A549 (cell line): ENCODE results near the gene ARHGEF28. TPM values are rescaled to one million over a fixed set of nuclear protein-coding genes. Genes with fewer than 3 reads are reported as not detected.

ENCODE experiments used
- ATAC-seq, 2 experiments: fragments of 200-7000 bp in 1 of 2; fragments of >200 bp in 1 of 2; cut with Nextera tagmentation in 1 of 2; cut with Tn5 transposase in 1 of 2; 3 replicates each; pipeline versions ENCODE4 v1.8.0 to v1.9.1; 2018 to 2020; ENCODE audit warnings: mild to moderate bottlenecking in 1 of 2, moderate library complexity in 1 of 2
- CTCF ChIA-PET: fragments of 300-600 bp; sonication (Branson Sonifier 250); formaldehyde crosslinking; extraction: SDS; loops from one replicate; lab custom pipeline; 2021; ENCODE audit warnings: antibody characterized with exemption, inconsistent platforms; lab: Yijun Ruan, JAX
- POLR2A ChIA-PET: fragments of 350-600 bp; formaldehyde crosslinking; extraction: SDS; loops from one replicate; lab custom pipeline; 2021; ENCODE audit warnings: antibody characterized with exemption, inconsistent platforms; lab: Yijun Ruan, JAX
- DNase-seq, 2 experiments: peaks; one replicate each; pipeline versions ENCODE4 v3.0.0 to v3.0.0-alpha.2; 2011 to 2016; ENCODE audit warnings: low read depth in 1 of 2, low spot score in 1 of 2
- FAIRE-seq: peaks from 2 replicates; lab custom pipeline; 2011; peaks lifted over from hg19 to GRCh38; lab: Jason Lieb, UNC
- H3K27ac ChIP-seq, 2 experiments: fragments of >200 bp; sonication (Bioruptor Twin); formaldehyde crosslinking; 3 replicates each; pipeline ENCODE4 v1.5.1; 2016 to 2017
- H3K4me1 ChIP-seq: fragments of >200 bp; sonication (Bioruptor Twin); formaldehyde crosslinking; 3 replicates; pipeline ENCODE4 v1.6.1; 2016
- H3K4me2 ChIP-seq: fragments of >200 bp; sonication (Bioruptor Twin); formaldehyde crosslinking; 3 replicates; pipeline ENCODE4 v1.6.1; 2016
- H3K4me3 ChIP-seq: fragments of >200 bp; sonication (Bioruptor Twin); formaldehyde crosslinking; 3 replicates; pipeline ENCODE4 v1.5.1; 2016
- H3K9me3 ChIP-seq: fragments of >200 bp; sonication (Bioruptor Twin); formaldehyde crosslinking; 3 replicates; pipeline ENCODE4 v1.6.1; 2016
- BCL3 ChIP-seq: fragments of >200 bp; sonication (Bioruptor Twin); formaldehyde crosslinking; IDR thresholded peaks from 3 replicates; pipeline ENCODE4 v1.6.1; 2016
- CBX2 ChIP-seq: fragments of 200-600 bp; sonication (generic); IDR thresholded peaks from 2 replicates; pipeline ENCODE4 v1.6.1; 2016; ENCODE audit warnings: low read depth, mild to moderate bottlenecking, borderline replicate concordance
- CTCF ChIP-seq: fragments of >200 bp; sonication (Bioruptor Twin); formaldehyde crosslinking; IDR thresholded peaks from 3 replicates; pipeline ENCODE4 v1.5.1; 2016
- EHMT2 ChIP-seq: fragments of 200-600 bp; sonication (generic); IDR thresholded peaks from 2 replicates; pipeline ENCODE4 v1.6.1; 2016; ENCODE audit warnings: antibody characterized with exemption, low read depth, mild to moderate bottlenecking, moderate library complexity
- EP300 ChIP-seq, 2 experiments: fragments of >200 bp; sonication (Bioruptor Twin); formaldehyde crosslinking; IDR thresholded peaks; 2 replicates in 1 of 2; 3 replicates in 1 of 2; pipeline ENCODE4 v1.6.1; 2016 to 2017
- FOSB ChIP-seq: fragments of 250-450 bp; sonication (Bioruptor Pico); IDR thresholded peaks from 2 replicates; pipeline ENCODE4 v1.5.0; 2020; ENCODE audit warnings: mild to moderate bottlenecking, moderate library complexity
- GATA3 ChIP-seq: IDR thresholded peaks from 2 replicates; pipeline ENCODE4 v1.6.1; 2012; ENCODE audit warnings: borderline replicate concordance
- HDAC2 ChIP-seq: fragments of 200-600 bp; sonication (generic); IDR thresholded peaks from 2 replicates; pipeline ENCODE4 v1.6.1; 2016
- HMGXB4 ChIP-seq: fragments of 250-450 bp; sonication (Bioruptor Pico); IDR thresholded peaks from 2 replicates; pipeline ENCODE4 v1.5.0; 2021; ENCODE audit warnings: mild to moderate bottlenecking, moderate library complexity, borderline replicate concordance
- KDM1A ChIP-seq: fragments of 200-600 bp; sonication (generic); IDR thresholded peaks from 2 replicates; pipeline ENCODE4 v1.6.1; 2016; ENCODE audit warnings: low read depth, mild to moderate bottlenecking
- MAX ChIP-seq: IDR thresholded peaks from 2 replicates; pipeline ENCODE4 v1.6.1; 2012
- MAZ ChIP-seq: fragments of 150-350 bp; IDR thresholded peaks from 2 replicates; pipeline ENCODE4 v1.6.1; 2014; ENCODE audit warnings: antibody characterized with exemption, low read depth, low read length, borderline replicate concordance
- MYC ChIP-seq: IDR thresholded peaks from 2 replicates; pipeline ENCODE4 v1.6.1; 2012; ENCODE audit warnings: mild to moderate bottlenecking, inconsistent platforms, low read length, improper control_type of control experiment, borderline replicate concordance
- NFE2L2 ChIP-seq: fragments of 150-350 bp; conservative IDR thresholded peaks from 2 replicates; pipeline ENCODE4 v1.6.1; 2014; ENCODE audit warnings: low read length
- NPAS2 ChIP-seq: fragments of 250-450 bp; sonication (Bioruptor Pico); IDR thresholded peaks from 2 replicates; pipeline ENCODE4 v1.8.0; 2022; ENCODE audit warnings: mild to moderate bottlenecking, moderate library complexity, borderline replicate concordance
- POLR2A ChIP-seq: IDR thresholded peaks from 2 replicates; pipeline ENCODE4 v1.6.1; 2012; ENCODE audit warnings: mild to moderate bottlenecking, low read length
- RAD21 ChIP-seq, 2 experiments: fragments of >200 bp in 1 of 2; sonication (Bioruptor Twin) in 1 of 2; formaldehyde crosslinking in 1 of 2; IDR thresholded peaks in 1 of 2; conservative IDR thresholded peaks in 1 of 2; 2 replicates in 1 of 2; 3 replicates in 1 of 2; pipeline ENCODE4 v1.6.1; 2012 to 2018; ENCODE audit warnings: inconsistent platforms in 1 of 2
- RFX5 ChIP-seq: fragments of 450-650 bp; IDR thresholded peaks from 2 replicates; pipeline ENCODE4 v1.7.1; 2014; ENCODE audit warnings: antibody characterized with exemption, mild to moderate bottlenecking, moderate library complexity
- RNF2 ChIP-seq: fragments of 200-600 bp; sonication (generic); IDR thresholded peaks from 2 replicates; pipeline ENCODE4 v1.6.1; 2016; ENCODE audit warnings: low read depth, mild to moderate bottlenecking, antibody characterized with exemption, moderate library complexity, borderline replicate concordance
- ZSCAN20 ChIP-seq: fragments of 250-450 bp; sonication (Bioruptor Pico); IDR thresholded peaks from 2 replicates; pipeline ENCODE4 v1.8.0; 2022; ENCODE audit warnings: mild to moderate bottlenecking, moderate library complexity
- WGBS: methylation state at CpG from one replicate; pipeline ENCODE4 v1.1.6; 2017; ENCODE audit errors: missing lambda C conversion rate; 5-methylcytosine and 5-hydroxymethylcytosine counted together
- polyA plus RNA-seq, 4 experiments: library from polyadenylated mRNA; depleted of rRNA in 3 of 4; stranded (reverse); fragments of >200 nt; fragmentation: RNase III in 1 of 4; extraction: RNeasy Plus Mini Kit Qiagen cat#74134 plus additional on column Dnase treatment in 1 of 4; gene quantifications; 2 replicates in 3 of 4; 3 replicates in 1 of 4; pipeline ENCODE4 v1.2.3, GENCODE V29; 2011 to 2017

The ARHGEF28 gene
- polyA plus RNA-seq, 2 of the 4 experiments (the other 2 are of a cell fraction) = 17.0 to 22.3 TPM

GRCh38 chr5:73747696-73748380 is 121.8 kb downstream of the ARHGEF28 start:
- CTCF ChIA-PET = interaction anchor here (1.2 to 2.0 kb wide), 2 partner anchors 37 to 157 kb away, joined by 4 to 5 read pairs; no protein-coding TSS in a partner anchor
- WGBS = 94% methylated on average over 7 of the region's 7 CpGs
- no peak for FAIRE-seq

More at GRCh38 chr5:73747696-73748380, 121.8 kb downstream of the ARHGEF28 start:
- ATAC-seq (no peak), DNase-seq (no peak)
- H3K4me3 ChIP-seq = no peak overlapping the region
- TF ChIP-seq NFE2L2 (no peak), RAD21 (conservative IDR thresholded peaks at IDR 0.05 in 1 of 2, IDR thresholded peaks at IDR 0.05 in 1 of 2) (no peak), MAZ (no peak), POLR2A (no peak), KDM1A (no peak), EHMT2 (no peak), HDAC2 (no peak), NPAS2 (CRISPR knock-in tag) (no peak), CBX2 (no peak), MAX (no peak), BCL3 (no peak), RNF2 (no peak), ZSCAN20 (no peak), RFX5 (no peak), GATA3 (no peak), CTCF (no peak), MYC (no peak), EP300 (IDR thresholded peaks at IDR 0.05) (no peak), FOSB (CRISPR knock-in tag) (no peak), HMGXB4 (CRISPR knock-in tag) (no peak)
- no peak overlapping the region; a peak in 1 of 6 replicates for H3K27ac ChIP-seq
- POLR2A ChIA-PET = no interaction called here
- no peaks in the 10 kb centered on the region for H3K9me3 ChIP-seq
- peaks cover 26% of the 10 kb centered on the region for H3K4me1 ChIP-seq
- H3K4me2 ChIP-seq = no peak overlapping the region
